ENCODE data around the gene RNF6.

Gene RNF6

GRCh38 chr13:26225896-26226617, 3.9 kb upstream of the RNF6 start:
- DNase-seq: no peak

GRCh38 chr13:26222520-26223046, 469 bp upstream of the RNF6 start:
- no peak for DNase-seq

GRCh38 chr13:26221399-26221720, 754 bp downstream of the RNF6 start:
- DNase-seq: no peak

GRCh38 chr13:26220575-26220974, 1.5 kb downstream of the RNF6 start:
- peak; percentile 61 for DNase-seq

GRCh38 chr13:26219726-26220125, 2.4 kb downstream of the RNF6 start:
- no peak for DNase-seq

GRCh38 chr13:26216042-26216441, 6.1 kb downstream of the RNF6 start:
- no peak for DNase-seq

- DNase-seq: no peak
Measured at GRCh38 chr13:26213982-26214381, 8.1 kb downstream of the RNF6 start.

- DNase-seq: no peak
Measured at GRCh38 chr13:26213345-26213744, 8.8 kb downstream of the RNF6 start.

- no peak for DNase-seq
Measured at GRCh38 chr13:26208287-26208686, 13.8 kb downstream of the RNF6 start.

- DNase-seq: no peak
Measured at GRCh38 chr13:26202365-26202972, 19.6 kb downstream of the RNF6 start.

- no peak for DNase-seq
Measured at GRCh38 chr13:26200811-26201210, 21.3 kb downstream of the RNF6 start.

GRCh38 chr13:26198116-26198515, 24.0 kb downstream of the RNF6 start:
- no peak for DNase-seq

GRCh38 chr13:26197298-26197697, 24.8 kb downstream of the RNF6 start:
- DNase-seq: no peak

GRCh38 chr13:26186995-26187394, 35.1 kb downstream of the RNF6 start:
- no peak for DNase-seq

- DNase-seq: peak; percentile 96
Measured at GRCh38 chr13:26186118-26186870, 35.8 kb downstream of the RNF6 start.

GRCh38 chr13:26185720-26186117, 36.4 kb downstream of the RNF6 start:
- DNase-seq: no peak

- DNase-seq: peak; percentile 80
Measured at GRCh38 chr13:26184791-26185250, 37.3 kb downstream of the RNF6 start.

- DNase-seq: no peak
Measured at GRCh38 chr13:26183416-26183815, 38.7 kb downstream of the RNF6 start.

GRCh38 chr13:26179344-26179743, 42.8 kb downstream of the RNF6 start:
- DNase-seq: no peak

GRCh38 chr13:26168835-26169234, 53.3 kb downstream of the RNF6 start:
- no peak for DNase-seq

- peak; percentile 78 for DNase-seq
Measured at GRCh38 chr13:26168237-26168814, 53.8 kb downstream of the RNF6 start.

GRCh38 chr13:26163812-26164211, 58.3 kb downstream of the RNF6 start:
- DNase-seq: no peak
